Stimulated activated CD4-positive, alpha-beta T cell treated with anti-CD3 and anti-CD28 coated beads, TNF-alpha, amount 100 ng/mL, for 24 hours (primary cell): ENCODE results near the gene POFUT2.
A peak's percentile ranks its signal among the peaks of the same experiment; 100 is the strongest.
"Not testable (repeated sequence)": the region's sequence is repeated elsewhere in the genome, so short reads cannot be mapped to it uniquely, and the experiment has no call there.

Experiments
- DNase-seq, 3 experiments: peaks; one replicate each; pipeline ENCODE4 v3.0.0-alpha.2; 2020; ENCODE audit warnings: low read depth in 3 of 3

The POFUT2 gene

DNA sequence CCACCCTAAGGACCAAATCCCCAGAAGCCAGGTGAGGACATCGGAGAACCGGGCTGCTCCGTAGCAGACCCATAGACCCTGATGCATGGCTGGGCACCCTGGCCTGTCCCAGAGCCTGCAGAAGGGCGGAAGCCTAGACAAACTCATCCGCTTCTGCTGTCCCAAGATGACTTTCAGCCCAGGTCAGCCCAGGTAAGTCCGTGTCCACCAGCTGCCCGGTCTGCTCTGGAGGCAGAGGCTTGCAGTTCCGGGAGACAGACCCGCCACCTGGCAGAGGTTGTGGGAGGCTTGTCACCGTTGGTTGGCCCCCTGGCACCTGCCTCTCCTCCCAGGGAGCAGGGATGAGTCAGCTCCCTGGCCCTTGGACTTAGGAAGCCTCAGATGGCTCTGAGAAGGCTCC lies 22.8 kb upstream of the POFUT2 start:
- no peak for DNase-seq

DNA sequence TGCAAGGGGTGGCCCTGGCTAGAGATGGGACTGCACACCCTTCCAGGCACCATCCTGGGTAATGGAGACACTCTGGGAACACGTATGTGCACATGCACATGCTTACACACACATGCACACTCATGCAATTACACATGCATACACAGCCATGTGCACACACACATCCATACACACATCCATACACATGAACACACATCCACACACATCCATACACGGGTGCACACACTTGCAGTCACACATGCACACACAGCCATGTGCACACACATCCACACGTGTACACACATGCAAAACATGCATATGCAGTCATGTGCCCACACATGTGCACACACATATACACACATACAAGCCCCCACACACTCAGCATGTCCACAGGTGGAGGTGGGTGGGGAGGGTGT lies 22.3 kb upstream of the POFUT2 start:
- DNase-seq = no peak

DNA sequence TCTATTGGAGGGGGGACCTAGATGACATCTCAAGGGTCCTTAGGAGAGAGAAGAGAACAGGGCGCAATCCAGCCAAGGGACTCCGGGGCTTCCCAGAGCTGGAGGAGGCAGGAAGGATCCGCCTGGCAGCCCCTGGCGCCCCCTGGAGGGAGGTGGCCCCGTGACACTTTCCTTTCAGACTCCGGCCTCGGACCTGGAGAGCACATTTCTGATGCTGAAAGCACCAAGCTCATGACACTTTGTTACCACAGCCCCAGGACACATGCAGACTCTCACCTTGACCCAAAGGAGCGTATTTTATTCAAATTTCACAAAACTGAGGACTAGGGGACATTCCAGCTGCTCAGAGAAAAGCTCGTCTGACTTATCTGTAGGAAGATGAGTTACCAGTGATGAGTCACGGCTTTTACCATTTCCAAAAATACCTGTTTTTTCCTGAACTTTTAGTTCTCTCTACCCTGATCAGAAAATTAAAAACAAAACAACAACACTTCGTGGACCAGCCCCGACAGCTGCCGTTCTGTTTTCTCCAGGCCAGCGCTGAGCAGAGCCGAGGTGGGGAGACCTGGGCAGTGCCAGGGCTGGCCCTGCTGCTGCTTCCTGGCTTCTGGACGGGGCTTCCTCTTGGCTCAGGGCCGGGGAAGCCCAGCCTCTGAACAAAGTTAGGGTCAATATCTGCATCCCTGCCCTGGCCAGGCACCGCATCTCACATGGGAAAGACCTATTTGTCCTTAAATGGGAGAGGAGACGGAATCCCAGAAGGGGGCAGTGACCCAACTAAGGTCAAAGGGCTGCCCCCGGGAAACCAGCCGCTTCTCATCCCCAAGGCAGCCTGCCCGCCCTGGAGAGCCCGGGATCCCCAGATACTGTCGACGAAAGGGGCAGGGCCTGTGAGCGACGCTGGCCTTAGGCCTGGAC lies 21.6 kb upstream of the POFUT2 start:
- peak in 1 of 3 experiments; percentile 48 for DNase-seq

DNA sequence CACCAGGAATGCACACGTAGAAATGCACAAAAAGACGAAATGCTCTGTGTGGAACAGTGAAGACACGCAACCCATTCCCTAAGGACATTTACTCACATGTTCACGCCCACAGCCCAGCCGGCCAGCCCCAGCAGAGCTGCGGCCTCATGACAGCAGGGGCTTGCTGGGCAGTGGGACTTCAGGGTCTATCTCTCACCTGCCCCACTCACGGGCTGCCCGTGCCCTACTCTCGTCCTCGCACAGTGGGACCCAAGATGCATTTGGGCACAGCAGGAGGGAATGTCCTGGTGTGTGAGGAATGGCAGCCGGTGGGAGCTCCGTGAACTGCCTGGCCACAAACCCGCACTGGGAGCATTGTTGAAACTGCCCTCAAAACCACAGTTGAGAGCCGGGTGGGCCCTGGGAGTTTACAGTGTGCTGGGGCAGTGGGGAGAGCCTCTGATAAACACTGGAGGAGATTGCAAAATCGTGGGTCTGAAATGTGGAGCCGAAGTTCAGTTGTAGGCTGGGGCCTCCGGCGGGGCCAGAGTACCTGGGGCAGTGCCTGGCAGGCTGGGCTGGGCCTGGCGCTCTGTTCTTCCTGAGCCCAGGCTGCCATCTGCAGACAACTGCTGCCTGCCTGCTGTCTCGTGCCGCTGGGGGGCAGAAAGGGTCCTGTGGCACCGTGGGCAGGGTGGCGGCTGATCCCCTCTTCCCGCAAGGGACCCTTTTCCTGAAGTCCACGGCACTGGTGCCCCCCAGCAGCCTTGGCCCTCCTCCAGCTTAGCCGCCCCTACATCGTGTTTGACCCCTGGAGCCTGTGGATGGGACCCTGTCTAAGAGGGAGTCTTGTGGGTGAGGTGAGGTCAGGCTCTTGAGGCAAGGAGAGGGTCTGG lies 20.7 kb upstream of the POFUT2 start:
- no peak for DNase-seq

DNA sequence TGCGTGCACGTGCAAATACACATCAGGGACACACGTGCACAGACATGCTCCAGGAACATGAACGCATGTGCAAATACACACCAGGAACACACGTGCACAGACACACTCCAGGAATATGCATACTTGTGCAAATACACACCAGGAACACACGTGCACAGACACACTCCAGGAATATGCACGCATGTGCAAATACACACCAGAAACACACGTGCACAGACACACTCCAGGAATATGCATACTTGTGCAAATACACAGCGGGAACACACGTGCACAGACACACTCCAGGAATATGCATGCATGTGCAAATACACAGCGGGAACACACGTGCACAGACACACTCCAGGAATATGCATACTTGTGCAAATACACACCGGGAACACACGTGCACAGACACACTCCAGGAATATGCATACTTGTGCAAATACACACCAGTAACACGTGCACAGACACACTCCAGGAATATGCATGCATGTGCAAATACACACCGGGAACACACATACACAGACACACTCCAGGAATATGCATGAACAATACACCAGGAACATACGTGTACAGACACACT lies 20.0 kb upstream of the POFUT2 start:
- not testable (repeated sequence) for DNase-seq

DNA sequence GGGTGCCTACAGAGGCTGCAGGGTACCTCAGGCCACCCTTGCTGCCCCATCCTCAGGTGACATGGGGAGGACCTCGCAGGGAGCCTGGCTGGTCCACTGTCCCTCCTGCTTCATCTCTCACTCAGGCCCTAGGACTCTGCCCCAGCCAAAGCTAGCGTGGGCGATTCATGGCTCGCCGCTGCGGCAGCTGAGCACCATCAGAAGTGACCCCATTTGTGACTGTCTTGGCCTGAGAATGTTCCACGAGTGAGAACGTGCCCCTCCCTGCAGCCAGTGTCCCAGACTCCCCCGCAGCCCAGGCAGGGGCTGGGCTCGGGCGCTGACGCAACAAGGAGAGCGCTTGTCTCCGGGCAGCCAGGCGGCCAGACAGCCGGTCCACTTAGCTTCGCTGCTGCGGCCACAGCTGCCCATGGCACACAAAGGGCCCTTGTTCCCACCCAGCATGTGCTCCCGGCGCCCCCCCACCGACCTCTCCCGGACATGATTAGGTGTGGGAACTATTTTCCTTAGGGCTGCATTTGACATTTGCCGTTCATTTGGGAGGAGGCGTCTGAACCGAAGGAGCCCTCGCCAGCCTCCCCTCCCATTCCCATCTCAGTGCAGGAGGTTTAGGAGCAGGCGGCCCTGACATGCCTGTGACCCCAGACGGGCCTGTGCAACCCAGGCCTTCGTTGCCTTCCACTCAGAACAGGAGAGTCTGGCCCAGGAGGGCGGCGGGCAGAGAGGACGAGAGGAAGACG lies 19.3 kb upstream of the POFUT2 start:
- no peak for DNase-seq

DNA sequence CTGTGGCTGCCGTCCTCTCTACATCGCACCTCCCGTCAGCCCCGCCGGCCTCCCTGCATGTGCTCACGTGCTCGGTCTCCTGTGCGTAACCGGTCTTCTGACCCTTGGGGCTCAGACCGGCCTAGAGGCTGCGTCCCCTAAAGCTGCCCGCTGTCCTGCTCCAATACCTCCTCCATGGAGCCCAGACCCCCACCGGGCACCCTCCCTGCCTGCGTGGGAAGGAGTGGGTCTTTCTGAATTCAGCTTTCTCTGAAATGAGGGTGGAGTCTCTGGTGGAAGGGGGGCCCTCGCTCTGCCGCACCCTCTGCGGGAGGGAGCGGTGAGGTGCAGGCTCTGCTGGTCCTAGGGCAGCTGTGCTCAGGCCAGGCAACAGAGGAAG lies 18.7 kb upstream of the POFUT2 start:
- no peak for DNase-seq

DNA sequence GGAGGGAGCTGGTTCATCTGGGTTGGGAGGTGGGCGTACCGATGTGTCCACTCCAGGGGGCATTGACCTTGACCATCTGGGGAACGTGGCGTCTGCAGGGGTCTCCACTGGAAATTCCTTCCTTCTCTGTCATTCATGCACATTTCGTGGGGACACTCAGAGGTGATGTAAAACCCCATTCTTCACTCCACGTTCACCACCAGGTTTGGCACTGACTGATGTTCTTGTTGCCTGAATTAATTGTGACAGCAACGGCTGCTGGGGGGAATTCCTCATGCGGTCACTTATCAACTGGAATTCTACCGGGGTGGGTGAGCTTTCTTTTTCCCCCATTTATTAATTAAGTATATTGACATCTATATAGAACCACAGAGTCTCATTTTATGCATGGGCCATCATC lies 18.1 kb upstream of the POFUT2 start:
- no peak for DNase-seq

DNA sequence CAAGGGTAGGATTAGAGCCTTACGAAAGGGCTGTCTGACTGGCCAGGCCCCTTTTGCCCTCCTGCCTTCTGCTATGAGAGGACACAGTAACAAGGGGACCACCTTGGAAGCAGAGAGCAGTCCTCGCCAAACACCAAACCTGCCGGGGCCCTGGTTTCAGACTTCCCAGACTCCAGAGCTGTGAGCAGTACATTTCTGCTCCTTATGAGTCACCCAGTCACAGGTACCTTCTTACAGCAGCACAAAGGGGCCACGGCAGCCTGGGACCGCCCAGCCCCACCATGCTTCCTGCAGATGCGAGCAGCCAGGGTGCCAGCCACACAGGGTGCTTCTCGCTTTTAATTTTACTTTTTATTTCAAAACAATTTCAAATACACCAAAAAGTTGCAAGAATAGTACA lies 17.2 kb upstream of the POFUT2 start:
- no peak for DNase-seq

DNA sequence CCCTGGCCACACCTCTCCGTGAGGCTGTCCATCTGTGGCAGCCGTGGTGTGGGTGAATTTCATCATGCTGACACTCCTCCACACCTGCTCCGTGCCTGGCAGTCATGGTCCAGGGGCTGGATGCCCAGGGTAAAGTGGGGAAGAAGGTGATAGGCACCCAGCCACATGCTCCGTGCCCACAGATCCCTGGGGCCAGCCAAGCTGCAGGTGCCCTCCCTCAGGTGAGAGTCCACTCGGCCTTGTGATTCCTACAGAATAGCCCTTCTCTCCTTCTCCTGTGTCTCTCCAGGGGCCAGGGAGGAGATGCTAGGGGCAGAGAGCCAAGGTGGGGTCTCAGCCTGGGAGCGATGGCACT lies 16.8 kb upstream of the POFUT2 start:
- no peak for DNase-seq

DNA sequence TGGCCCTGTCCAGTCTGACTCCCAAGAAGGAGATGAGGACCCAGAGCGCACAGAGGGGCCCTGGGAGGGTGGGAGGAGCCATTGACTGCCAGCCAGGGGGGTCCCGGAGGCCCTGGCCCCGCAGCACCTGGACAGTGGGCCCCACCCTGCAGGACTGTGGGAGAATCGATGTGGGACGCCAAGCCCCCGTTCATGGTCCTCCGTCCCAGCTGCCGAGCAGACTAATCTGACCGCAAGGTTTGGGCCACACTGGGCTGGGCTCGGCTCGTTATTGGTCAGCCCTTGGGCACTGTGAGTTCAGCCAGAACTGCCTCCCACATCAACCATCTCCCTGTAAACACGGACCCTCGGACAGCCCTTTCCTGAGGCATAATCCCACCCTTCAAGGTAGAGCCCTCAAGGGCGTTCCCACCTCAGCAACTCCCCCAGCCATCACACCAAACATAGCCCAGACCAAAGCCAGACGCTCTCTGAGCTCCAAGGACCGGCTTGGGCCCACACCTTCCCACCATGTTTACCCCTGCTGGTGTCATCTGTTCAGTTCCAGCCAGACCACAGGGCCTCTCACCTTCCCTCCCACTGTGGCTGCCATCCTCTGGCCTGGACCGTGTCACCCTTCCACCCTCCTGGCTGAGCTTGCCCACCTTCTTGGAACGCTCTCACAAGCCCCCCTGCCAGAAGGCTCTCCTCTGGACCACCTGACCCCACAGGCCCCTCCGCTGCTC lies 16.2 kb upstream of the POFUT2 start:
- DNase-seq = no peak

DNA sequence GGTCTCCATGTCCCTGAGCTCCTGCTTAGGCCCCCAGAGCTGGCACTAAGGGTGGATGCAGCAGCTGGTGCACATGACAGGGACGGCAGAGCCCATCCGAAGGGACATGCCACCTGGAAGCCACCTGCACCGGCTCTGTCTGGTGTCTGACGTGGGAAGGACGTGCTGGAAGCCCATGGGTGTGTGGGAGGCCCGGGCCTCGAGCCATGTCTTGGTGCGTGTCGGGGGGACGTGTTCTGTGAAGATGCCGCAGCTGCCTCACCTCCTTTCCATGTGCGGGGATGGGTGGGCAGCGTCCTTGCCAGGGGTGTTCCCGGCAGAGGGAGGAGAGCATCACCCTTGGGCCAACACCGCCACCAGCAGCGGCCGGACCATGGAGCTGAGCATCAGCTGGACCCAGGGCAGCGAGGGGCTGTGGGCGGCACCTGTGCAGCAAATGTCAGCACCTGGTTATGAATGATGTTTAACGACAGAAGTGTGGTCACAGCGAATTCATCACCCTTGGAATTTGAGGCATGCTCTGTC lies 15.5 kb upstream of the POFUT2 start:
- no peak for DNase-seq

DNA sequence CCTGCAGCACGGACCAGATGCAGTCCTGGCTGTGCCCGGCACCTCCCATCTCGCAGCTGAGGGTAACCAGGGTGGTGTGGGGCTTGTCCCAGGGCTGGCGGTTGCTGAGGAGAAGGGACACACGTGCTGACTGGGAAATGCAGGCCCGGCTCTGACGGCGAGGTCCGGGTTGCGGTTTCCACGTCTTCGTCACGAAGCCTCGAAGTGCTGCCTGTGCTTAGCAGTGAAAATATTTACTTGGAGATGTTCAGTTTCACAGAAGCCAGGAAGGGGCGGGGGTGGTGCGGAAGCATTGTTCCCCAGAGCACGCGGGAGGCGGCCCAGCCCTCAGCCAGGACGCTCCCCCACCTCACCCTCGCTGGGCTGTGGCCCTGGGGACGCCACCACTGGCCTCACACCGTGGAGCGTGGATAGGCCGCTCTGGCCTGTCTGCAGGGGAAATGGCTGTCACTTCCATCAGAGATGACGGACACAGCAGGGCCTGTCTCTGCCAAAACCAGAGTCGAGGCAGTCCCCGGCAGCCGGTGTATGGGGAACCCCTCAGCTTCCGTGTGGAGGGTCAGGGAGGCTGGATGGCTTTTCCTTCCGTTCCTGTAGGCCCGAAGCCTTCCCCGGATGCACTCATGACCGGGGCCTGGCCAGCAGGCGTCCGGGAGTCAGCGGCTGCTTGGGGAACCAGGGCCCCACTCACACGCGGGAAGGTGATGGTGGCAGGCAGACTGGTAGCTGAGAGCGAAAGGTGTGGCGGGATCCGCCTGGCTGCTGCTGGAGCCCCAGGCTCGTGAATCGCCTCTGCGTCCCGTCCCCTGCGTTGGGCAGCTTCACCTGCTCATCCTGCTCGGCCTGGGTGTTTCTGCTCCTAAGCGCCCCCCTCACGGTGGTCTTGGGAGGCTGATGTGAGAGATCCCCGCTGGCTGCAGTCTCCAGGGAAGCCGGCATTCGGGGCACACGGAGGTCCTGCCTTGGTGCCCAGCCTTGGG lies 14.7 kb upstream of the POFUT2 start:
- peak; percentile 17 to 52 (median 28) for DNase-seq

DNA sequence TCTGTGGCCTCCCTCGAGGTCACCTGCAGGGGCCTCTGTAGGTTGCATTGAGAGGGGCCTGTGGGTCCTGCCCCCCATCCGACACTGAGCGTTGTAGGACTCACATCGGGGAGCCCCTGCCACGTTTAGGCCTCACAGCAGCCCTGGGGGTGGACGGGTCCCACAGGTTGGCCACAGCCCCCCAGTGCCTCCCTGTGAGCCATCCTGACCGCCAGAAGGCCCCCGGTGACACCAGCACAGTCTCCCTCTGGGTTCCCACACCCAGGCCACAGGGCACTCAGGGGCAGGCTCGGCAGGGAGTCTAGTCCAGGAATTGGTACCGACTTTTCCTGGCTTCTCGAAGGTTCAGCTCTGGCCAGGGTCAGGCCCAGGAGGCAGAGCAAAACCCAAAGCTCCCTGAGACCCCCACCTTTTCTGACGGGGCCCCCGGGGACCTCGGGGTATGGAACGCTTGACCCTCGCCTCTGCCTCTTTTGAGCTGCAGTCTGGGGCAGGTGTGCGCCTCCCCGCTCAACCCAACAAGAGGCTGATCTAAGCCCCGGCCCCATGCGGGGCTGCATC lies 13.9 kb upstream of the POFUT2 start:
- DNase-seq = no peak

DNA sequence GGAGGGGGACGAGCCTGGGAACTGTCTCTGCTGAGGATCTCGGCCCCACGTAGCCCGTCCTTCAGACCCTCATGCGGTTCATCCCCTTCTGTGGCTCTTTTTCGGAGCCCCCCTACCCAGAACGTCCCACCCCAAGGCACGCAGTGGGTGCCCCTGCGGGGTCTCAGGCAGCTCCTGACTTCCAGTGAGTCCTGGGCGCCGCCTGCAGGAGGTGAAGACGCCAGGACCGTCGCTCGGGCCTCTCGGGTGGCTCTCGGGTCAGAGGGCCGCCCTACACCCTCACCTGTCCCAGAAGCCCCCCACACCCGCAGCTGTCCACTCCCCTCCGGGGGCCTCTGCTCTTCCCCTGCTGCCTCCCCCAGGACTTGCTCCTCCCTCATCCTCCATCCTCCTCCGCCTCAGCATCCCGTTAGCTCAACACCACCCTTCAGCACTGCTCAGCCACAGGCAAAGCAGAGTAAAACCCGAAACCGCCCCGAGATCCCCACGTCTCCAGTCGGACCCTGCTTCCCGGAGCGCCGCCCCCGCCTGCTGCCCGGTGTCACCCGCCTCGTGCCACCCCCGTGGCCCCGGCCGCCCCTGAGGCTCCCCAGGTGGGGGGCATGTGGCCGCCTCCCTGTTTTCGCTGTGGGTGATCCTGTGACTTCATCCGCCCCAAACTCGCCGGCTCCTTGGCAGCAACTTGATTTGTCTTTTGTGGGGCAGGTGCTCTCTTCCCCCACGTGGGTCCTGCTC lies 13.3 kb upstream of the POFUT2 start:
- no peak for DNase-seq

DNA sequence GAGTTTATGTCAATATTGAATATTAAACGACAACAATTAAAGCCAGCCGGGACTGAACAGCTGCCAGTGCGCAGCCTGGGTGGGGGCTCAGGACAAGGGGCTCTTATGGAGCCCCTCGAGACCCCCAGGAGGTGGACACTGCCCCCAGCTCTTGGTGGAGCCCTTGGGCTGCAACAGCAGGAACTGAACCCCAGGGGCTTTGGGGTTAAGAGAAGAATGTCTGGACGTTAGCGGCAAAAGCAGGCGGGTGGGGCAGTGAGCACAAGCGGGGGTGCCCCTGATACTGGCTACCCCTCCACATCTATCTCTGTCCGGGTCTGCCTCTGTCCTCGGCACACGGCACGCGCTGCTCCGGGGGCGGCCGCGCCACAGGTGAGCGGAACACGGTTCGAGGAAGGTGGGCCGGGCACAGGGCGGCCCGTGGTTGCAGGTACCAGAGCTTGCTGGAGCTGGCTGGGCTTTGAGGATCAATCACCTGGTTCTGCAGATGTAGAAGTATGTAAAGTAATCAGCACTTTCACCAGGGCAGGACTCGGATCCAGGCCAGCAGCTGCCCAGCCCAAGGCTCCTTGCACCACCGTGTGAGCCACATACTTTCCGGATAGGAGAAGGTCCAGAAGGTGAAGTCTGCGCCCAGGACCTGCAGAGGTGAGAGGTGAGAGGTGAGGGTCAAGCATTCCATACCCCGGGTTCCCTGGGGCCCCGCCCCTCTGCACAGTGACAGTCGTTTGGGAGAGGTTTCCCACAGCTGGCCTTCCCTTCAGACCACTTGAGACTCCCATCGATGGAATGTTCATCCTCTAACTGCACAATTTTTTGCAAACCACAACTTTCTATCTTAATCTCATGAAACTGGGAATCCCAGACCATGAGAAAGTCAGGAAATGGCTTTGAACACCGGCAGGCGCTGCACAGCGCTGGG lies 12.4 kb upstream of the POFUT2 start:
- no peak for DNase-seq

DNA sequence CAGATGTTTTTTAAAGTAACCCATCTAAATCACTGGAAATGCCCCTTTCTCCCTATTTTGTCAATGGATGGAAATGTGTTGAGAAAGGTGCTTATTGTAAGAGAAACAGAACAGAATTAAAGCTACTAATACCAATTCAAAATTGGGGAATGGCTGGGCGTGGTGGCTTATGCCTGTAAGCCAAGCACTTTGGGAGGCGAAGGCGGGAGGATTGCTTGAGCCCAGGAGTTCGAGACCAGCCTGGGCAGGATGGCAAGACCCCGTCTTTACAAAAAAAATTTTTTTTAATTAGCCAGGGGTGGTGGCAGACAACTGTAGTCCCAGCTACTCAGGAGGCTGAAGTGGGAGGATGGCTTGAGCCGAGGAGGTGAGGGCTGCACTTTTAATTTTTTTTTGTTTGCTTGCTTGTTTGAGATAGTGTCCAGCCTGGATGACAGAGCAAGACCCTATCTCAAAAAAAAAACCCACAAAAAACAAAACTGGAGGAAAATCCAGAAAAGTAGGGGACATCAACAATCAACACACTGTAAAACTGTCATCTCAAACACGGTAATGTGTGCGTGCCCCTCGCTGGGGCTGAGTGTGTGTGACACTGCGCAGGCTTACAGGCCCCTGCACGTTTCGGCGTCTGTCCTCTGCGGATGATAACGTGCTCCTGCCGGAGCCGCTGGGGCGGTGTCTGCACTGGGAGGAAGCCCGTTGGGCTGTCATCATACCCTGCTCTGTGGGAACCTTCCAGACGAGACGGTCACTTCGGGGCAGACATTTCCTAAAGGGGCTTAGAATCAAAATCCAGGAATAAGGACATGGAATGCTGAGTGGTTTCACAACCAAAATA lies 11.6 kb upstream of the POFUT2 start:
- DNase-seq = no peak
